NCI-H146 (cell line): ENCODE data around the gene TK2.
"Not testable (repeated sequence)": the region's sequence is repeated elsewhere in the genome, so short reads cannot be mapped to it uniquely, and the experiment has no call there.

ENCODE experiments used
- DNase-seq: peaks from one replicate; lab custom pipeline; 2025; lab: John Stamatoyannopoulos, UW

Gene TK2

GRCh38 chr16:66549284-66550131, at the start of gene TK2:
Gene TK2 (minus strand): TSS chr16:66550122. CDS start chr16:66550061, 61 bp downstream.
- DNase-seq: peak; percentile 78

GRCh38 chr16:66598111-66598510, 48.2 kb upstream of the TK2 start:
- DNase-seq: no peak

GRCh38 chr16:66596986-66597848, 47.3 kb upstream of the TK2 start:
- DNase-seq: no peak

- not testable (repeated sequence) for DNase-seq
Measured at GRCh38 chr16:66596559-66596958, 46.6 kb upstream of the TK2 start.

- DNase-seq: no peak
Measured at GRCh38 chr16:66594739-66595138, 44.8 kb upstream of the TK2 start.

GRCh38 chr16:66592814-66593213, 42.9 kb upstream of the TK2 start:
- no peak for DNase-seq

GRCh38 chr16:66592241-66592640, 42.3 kb upstream of the TK2 start:
- DNase-seq: no peak

GRCh38 chr16:66591018-66591417, 41.1 kb upstream of the TK2 start:
- no peak for DNase-seq

- no peak for DNase-seq
Measured at GRCh38 chr16:66590322-66590721, 40.4 kb upstream of the TK2 start.

GRCh38 chr16:66588981-66589713, 39.2 kb upstream of the TK2 start:
- no peak for DNase-seq

- DNase-seq: no peak
Measured at GRCh38 chr16:66587881-66588600, 38.1 kb upstream of the TK2 start.

GRCh38 chr16:66585481-66586239, 35.7 kb upstream of the TK2 start:
- DNase-seq: no peak

GRCh38 chr16:66581246-66581952, 31.5 kb upstream of the TK2 start:
- no peak for DNase-seq

GRCh38 chr16:66580605-66581209, 30.8 kb upstream of the TK2 start:
- no peak for DNase-seq

- DNase-seq: no peak
Measured at GRCh38 chr16:66578651-66579531, 29.0 kb upstream of the TK2 start, which contains the start of gene CMTM2. Gene CMTM2 (plus strand): TSS chr16:66579463. CDS start chr16:66579608, 145 bp downstream.

- no peak for DNase-seq
Measured at GRCh38 chr16:66576296-66576695, 26.4 kb upstream of the TK2 start.

- DNase-seq: no peak
Measured at GRCh38 chr16:66575060-66575459, 25.1 kb upstream of the TK2 start.

GRCh38 chr16:66574531-66574930, 24.6 kb upstream of the TK2 start:
- DNase-seq: no peak

- no peak for DNase-seq
Measured at GRCh38 chr16:66574081-66574480, 24.2 kb upstream of the TK2 start.
